Fibroblast of peridontal ligament (primary cell): ENCODE measurements around the gene CD320.
A peak's percentile ranks its signal among the peaks of the same experiment; 100 is the strongest.

Experiments
- DNase-seq: peaks from one replicate; pipeline ENCODE4 v3.0.0-alpha.2; 2010; ENCODE audit errors: extremely low read depth

CD320 gene

GRCh38 chr19:8255426-8256125 lies 52.6 kb downstream of the CD320 start:
- no peak for DNase-seq

- no peak for DNase-seq
Observed at GRCh38 chr19:8254286-8255001, 53.7 kb downstream of the CD320 start.

- DNase-seq, result no peak
Observed at GRCh38 chr19:8253678-8254077, 54.5 kb downstream of the CD320 start.

GRCh38 chr19:8252922-8253589 lies 55.1 kb downstream of the CD320 start:
- DNase-seq, result peak; percentile 73
